ENCODE measurements around the gene ANKRD2.

Gene ANKRD2

DNA sequence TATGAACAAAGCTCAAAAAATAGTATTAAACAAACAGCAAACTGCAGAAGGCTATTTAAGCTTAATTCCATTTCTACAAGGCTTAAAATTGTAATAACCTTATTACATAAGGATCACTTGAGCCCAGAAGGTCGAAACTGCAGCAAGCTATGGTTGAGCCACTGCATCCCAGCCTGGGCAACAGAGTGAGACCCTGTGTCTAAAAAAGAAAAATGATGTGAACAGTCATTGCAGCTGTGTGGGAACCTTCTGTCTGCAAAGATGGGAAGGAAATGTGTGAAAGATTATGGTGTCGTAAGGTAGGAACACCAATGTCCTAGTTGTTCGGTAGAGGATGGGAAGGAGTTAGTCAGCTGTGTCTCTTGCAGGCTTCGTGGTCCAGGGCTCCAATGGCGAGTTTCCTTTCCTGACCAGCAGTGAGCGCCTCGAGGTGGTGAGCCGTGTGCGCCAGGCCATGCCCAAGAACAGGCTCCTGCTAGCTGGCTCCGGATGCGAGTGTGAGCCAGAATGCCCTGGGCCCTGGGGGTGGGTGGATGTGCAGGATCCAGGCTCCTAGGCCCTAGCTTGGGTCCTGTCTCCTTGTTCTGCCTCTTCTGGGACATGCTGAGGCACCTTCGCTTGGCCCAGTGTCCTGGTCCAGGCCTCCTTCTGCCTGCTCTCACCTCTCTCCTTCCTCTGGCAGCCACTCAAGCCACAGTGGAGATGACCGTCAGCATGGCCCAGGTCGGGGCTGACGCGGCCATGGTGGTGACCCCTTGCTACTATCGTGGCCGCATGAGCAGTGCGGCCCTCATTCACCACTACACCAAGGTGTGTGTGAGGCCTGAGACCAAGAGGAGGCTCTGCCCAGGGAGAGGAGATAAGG lies 26.1 kb downstream of the ANKRD2 start:
- Histone ChIP-seq H2AFZ (ENCODE audit: low read length, unreplicated experiment) (no peak overlapping the region), H3K4me3 (ENCODE audit: low read depth, low read length) (no peak overlapping the region), H3K4me1 (ENCODE audit: control insufficient read depth, insufficient read depth, low read length, unreplicated experiment) (peaks cover 29% of the 10 kb centered on the region), H3K36me3 (ENCODE audit: insufficient read depth, low read length) (no peaks in the 10 kb centered on the region), H3K27ac (ENCODE audit: low read depth, low read length) (no peak overlapping the region), H3K27me3 (ENCODE audit: insufficient read depth, low read length) (no peaks in the 10 kb centered on the region), H3K79me2 (ENCODE audit: control insufficient read depth, insufficient read depth, low read length, unreplicated experiment) (no peaks in the 10 kb centered on the region)

GRCh38 chr10:97599272-97599619 lies 26.7 kb downstream of the ANKRD2 start:
- H3K27me3 ChIP-seq (ENCODE audit: insufficient read depth, low read length): no peaks in the 10 kb centered on the region
- no peaks in the 10 kb centered on the region for H3K36me3 ChIP-seq (ENCODE audit: insufficient read depth, low read length)
- H2AFZ ChIP-seq (ENCODE audit: low read length, unreplicated experiment): no peak overlapping the region
- H3K79me2 ChIP-seq (ENCODE audit: control insufficient read depth, insufficient read depth, low read length, unreplicated experiment): no peaks in the 10 kb centered on the region
- H3K27ac ChIP-seq (ENCODE audit: low read depth, low read length): no peak overlapping the region
- peaks cover 29% of the 10 kb centered on the region for H3K4me1 ChIP-seq (ENCODE audit: control insufficient read depth, insufficient read depth, low read length, unreplicated experiment)
- no peak overlapping the region for H3K4me3 ChIP-seq (ENCODE audit: low read depth, low read length)

GRCh38 chr10:97600616-97601015 lies 28.0 kb downstream of the ANKRD2 start:
- no peak overlapping the region for H2AFZ ChIP-seq (ENCODE audit: low read length, unreplicated experiment)
- H3K36me3 ChIP-seq (ENCODE audit: insufficient read depth, low read length): no peaks in the 10 kb centered on the region
- peaks cover 26% of the 10 kb centered on the region for H3K4me1 ChIP-seq (ENCODE audit: control insufficient read depth, insufficient read depth, low read length, unreplicated experiment)
- H3K27me3 ChIP-seq (ENCODE audit: insufficient read depth, low read length): no peaks in the 10 kb centered on the region
- no peaks in the 10 kb centered on the region for H3K79me2 ChIP-seq (ENCODE audit: control insufficient read depth, insufficient read depth, low read length, unreplicated experiment)
- no peak overlapping the region for H3K27ac ChIP-seq (ENCODE audit: low read depth, low read length)
- no peak overlapping the region for H3K4me3 ChIP-seq (ENCODE audit: low read depth, low read length)

GRCh38 chr10:97601268-97602215 lies 29.0 kb downstream of the ANKRD2 start:
- Histone ChIP-seq H2AFZ (ENCODE audit: low read length, unreplicated experiment) (no peak overlapping the region), H3K4me3 (ENCODE audit: low read depth, low read length) (no peak overlapping the region), H3K79me2 (ENCODE audit: control insufficient read depth, insufficient read depth, low read length, unreplicated experiment) (no peaks in the 10 kb centered on the region), H3K27ac (ENCODE audit: low read depth, low read length) (no peak overlapping the region), H3K27me3 (ENCODE audit: insufficient read depth, low read length) (no peaks in the 10 kb centered on the region), H3K4me1 (ENCODE audit: control insufficient read depth, insufficient read depth, low read length, unreplicated experiment) (peaks cover 17% of the 10 kb centered on the region), H3K36me3 (ENCODE audit: insufficient read depth, low read length) (no peaks in the 10 kb centered on the region)

DNA sequence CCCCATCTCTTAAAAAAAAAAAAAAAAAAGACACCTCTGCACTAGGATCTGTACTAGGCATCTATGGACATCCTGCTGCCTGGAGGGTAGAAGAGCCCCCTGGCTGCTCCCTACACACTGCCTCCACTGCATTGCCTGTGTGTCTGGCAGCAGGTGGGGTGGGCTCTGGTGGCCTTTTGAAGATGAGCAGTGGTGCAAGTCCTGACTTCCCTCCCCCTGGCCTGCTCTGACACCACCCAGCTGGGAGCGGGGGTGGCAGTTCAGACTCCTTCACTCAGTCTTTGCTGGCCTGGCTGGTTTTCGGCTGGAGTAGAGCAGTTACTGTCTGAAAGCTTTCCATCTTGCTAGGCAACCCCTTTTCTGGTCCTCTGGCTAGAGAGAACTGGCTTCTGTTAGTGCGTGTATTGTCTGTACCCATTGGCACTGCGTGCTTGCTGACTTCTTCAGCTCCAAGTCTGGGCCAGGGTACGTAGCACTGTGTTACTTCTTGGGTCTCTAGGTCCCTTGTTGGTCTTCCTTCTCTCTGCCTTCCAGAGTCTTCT lies 34.6 kb downstream of the ANKRD2 start:
- Histone ChIP-seq H2AFZ (ENCODE audit: low read length, unreplicated experiment) (no peak overlapping the region), H3K36me3 (ENCODE audit: insufficient read depth, low read length) (no peaks in the 10 kb centered on the region), H3K27ac (ENCODE audit: low read depth, low read length) (no peak overlapping the region), H3K4me1 (ENCODE audit: control insufficient read depth, insufficient read depth, low read length, unreplicated experiment) (no peaks in the 10 kb centered on the region), H3K27me3 (ENCODE audit: insufficient read depth, low read length) (no peaks in the 10 kb centered on the region), H3K4me3 (ENCODE audit: low read depth, low read length) (no peak overlapping the region), H3K79me2 (ENCODE audit: control insufficient read depth, insufficient read depth, low read length, unreplicated experiment) (no peaks in the 10 kb centered on the region)

DNA sequence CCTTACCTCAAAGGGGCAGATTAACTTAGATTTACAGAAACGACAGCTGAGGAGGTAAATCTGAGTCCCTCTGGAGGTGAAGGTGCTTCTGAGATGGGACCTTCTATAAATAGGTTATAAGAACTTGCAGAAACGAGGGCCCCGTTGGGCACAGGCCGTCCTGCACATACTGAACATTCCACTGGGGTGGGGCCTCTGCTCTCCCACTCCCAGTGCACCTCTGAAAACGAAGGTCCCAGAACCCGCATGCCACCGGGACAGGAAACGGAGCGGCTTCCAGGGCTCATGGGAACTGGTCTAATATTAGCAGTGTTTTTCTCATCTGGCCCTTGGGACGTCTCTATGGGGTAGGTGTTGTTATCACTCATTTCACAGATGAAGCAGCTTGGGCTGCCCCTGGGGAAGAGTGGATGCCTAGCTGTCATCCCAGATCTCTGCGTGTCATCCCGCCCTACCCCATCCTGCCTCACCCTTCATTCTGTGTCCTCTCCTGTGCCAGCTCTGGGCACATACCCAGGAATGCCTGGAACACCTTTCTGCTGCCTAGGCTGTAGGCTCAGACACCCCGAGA lies 36.5 kb downstream of the ANKRD2 start:
- no peak overlapping the region for H3K4me3 ChIP-seq (ENCODE audit: low read depth, low read length)
- H3K27me3 ChIP-seq (ENCODE audit: insufficient read depth, low read length): no peaks in the 10 kb centered on the region
- no peak overlapping the region for H3K27ac ChIP-seq (ENCODE audit: low read depth, low read length)
- no peak overlapping the region for H2AFZ ChIP-seq (ENCODE audit: low read length, unreplicated experiment)
- no peaks in the 10 kb centered on the region for H3K36me3 ChIP-seq (ENCODE audit: insufficient read depth, low read length)
- no peaks in the 10 kb centered on the region for H3K79me2 ChIP-seq (ENCODE audit: control insufficient read depth, insufficient read depth, low read length, unreplicated experiment)
- no peaks in the 10 kb centered on the region for H3K4me1 ChIP-seq (ENCODE audit: control insufficient read depth, insufficient read depth, low read length, unreplicated experiment)

GRCh38 chr10:97611473-97611872 lies 38.9 kb downstream of the ANKRD2 start:
- Histone ChIP-seq H3K4me3 (ENCODE audit: low read depth, low read length) (no peak overlapping the region), H2AFZ (ENCODE audit: low read length, unreplicated experiment) (no peak overlapping the region), H3K36me3 (ENCODE audit: insufficient read depth, low read length) (no peaks in the 10 kb centered on the region), H3K27ac (ENCODE audit: low read depth, low read length) (no peak overlapping the region), H3K27me3 (ENCODE audit: insufficient read depth, low read length) (no peaks in the 10 kb centered on the region), H3K4me1 (ENCODE audit: control insufficient read depth, insufficient read depth, low read length, unreplicated experiment) (no peaks in the 10 kb centered on the region), H3K79me2 (ENCODE audit: control insufficient read depth, insufficient read depth, low read length, unreplicated experiment) (no peaks in the 10 kb centered on the region)

GRCh38 chr10:97612386-97612785 lies 39.8 kb downstream of the ANKRD2 start:
- Histone ChIP-seq H3K27ac (ENCODE audit: low read depth, low read length) (no peak overlapping the region), H3K4me3 (ENCODE audit: low read depth, low read length) (no peak overlapping the region), H3K79me2 (ENCODE audit: control insufficient read depth, insufficient read depth, low read length, unreplicated experiment) (no peaks in the 10 kb centered on the region), H3K36me3 (ENCODE audit: insufficient read depth, low read length) (no peaks in the 10 kb centered on the region), H3K27me3 (ENCODE audit: insufficient read depth, low read length) (no peaks in the 10 kb centered on the region), H2AFZ (ENCODE audit: low read length, unreplicated experiment) (no peak overlapping the region), H3K4me1 (ENCODE audit: control insufficient read depth, insufficient read depth, low read length, unreplicated experiment) (no peaks in the 10 kb centered on the region)

DNA sequence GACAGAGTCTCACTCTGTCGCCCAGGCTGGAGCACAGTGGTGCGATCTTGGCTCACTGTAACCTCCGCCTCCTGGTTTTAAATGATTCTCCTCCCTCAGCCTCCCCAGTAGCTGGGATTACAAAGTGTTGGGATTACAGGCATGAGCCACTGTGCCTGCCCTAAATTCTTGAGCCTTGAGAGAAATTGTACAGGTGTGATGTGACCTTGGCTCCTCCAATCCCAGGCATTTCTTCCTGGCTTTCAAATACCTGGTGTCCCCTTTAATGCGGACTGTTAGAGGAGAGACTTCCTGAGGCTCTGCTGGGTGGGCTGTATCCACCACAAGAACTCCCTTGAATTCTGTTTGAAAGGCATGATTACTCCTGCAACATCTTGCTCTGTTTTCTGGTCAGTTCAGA lies 45.7 kb downstream of the ANKRD2 start:
- Histone ChIP-seq H3K27ac (ENCODE audit: low read depth, low read length) (no peak overlapping the region), H3K4me1 (ENCODE audit: control insufficient read depth, insufficient read depth, low read length, unreplicated experiment) (no peaks in the 10 kb centered on the region), H3K27me3 (ENCODE audit: insufficient read depth, low read length) (no peaks in the 10 kb centered on the region), H3K36me3 (ENCODE audit: insufficient read depth, low read length) (no peaks in the 10 kb centered on the region), H3K79me2 (ENCODE audit: control insufficient read depth, insufficient read depth, low read length, unreplicated experiment) (no peaks in the 10 kb centered on the region), H3K4me3 (ENCODE audit: low read depth, low read length) (no peak overlapping the region), H2AFZ (ENCODE audit: low read length, unreplicated experiment) (no peak overlapping the region)

- no peaks in the 10 kb centered on the region for H3K79me2 ChIP-seq (ENCODE audit: control insufficient read depth, insufficient read depth, low read length, unreplicated experiment)
- no peak overlapping the region for H3K4me3 ChIP-seq (ENCODE audit: low read depth, low read length)
- no peaks in the 10 kb centered on the region for H3K27me3 ChIP-seq (ENCODE audit: insufficient read depth, low read length)
- H3K4me1 ChIP-seq (ENCODE audit: control insufficient read depth, insufficient read depth, low read length, unreplicated experiment): no peaks in the 10 kb centered on the region
- no peak overlapping the region for H2AFZ ChIP-seq (ENCODE audit: low read length, unreplicated experiment)
- no peak overlapping the region for H3K27ac ChIP-seq (ENCODE audit: low read depth, low read length)
- no peaks in the 10 kb centered on the region for H3K36me3 ChIP-seq (ENCODE audit: insufficient read depth, low read length)
These were observed 46.2 kb downstream of the ANKRD2 start for GRCh38 chr10:97618733-97619132.
